IMR-90 (cell line): ENCODE measurements around the gene ACTBL2.

Experiments
- CTCF ChIP-seq: conservative IDR thresholded peaks from 2 replicates; pipeline ENCODE4 v1.5.1; 2012; ENCODE audit warnings: mild to moderate bottlenecking, low read depth, low read length, improper control_type of control experiment
- MAFK ChIP-seq: IDR thresholded peaks from 2 replicates; pipeline ENCODE4 v1.6.1; 2012; ENCODE audit warnings: low read depth, low read length, improper control_type of control experiment
- MAZ ChIP-seq: IDR thresholded peaks from 2 replicates; pipeline ENCODE4 v1.6.1; 2012; ENCODE audit warnings: low read depth, mild to moderate bottlenecking, low read length, improper control_type of control experiment, moderate library complexity, borderline replicate concordance
- RAD21 ChIP-seq: IDR thresholded peaks from 2 replicates; pipeline ENCODE4 v1.6.1; 2012; ENCODE audit warnings: low read length, improper control_type of control experiment

- no peak for TF ChIP-seq CTCF
- TF ChIP-seq MAZ: no peak
- TF ChIP-seq RAD21: no peak
- no peak for TF ChIP-seq MAFK
Observed at GRCh38 chr5:57431759-57432158, 50.9 kb downstream of the ACTBL2 start.
